NCI-H2029 treated with DMSO at 0.1 percent for 48 hours (cell line): ENCODE measurements around the gene MON2.
"Not testable (repeated sequence)": the region's sequence is repeated elsewhere in the genome, so short reads cannot be mapped to it uniquely, and the experiment has no call there.

Experiments used
- DNase-seq: peaks from one replicate; lab custom pipeline; 2025; lab: John Stamatoyannopoulos, UW

Gene MON2

GRCh38 chr12:62559366-62559765 is 92.7 kb downstream of the MON2 start:
- not testable (repeated sequence) for DNase-seq

GRCh38 chr12:62562846-62563245 is 96.2 kb downstream of the MON2 start:
- DNase-seq = no peak

- DNase-seq = no peak
Observed at GRCh38 chr12:62575036-62575435, 108.4 kb downstream of the MON2 start.

- DNase-seq = no peak
Observed at GRCh38 chr12:62576503-62576902, 109.9 kb downstream of the MON2 start.

GRCh38 chr12:62578726-62579125 is 112.1 kb downstream of the MON2 start:
- DNase-seq = no peak

GRCh38 chr12:62581288-62582064 is 114.8 kb downstream of the MON2 start:
- peak; percentile 43 for DNase-seq

GRCh38 chr12:62582065-62582366 is 115.4 kb downstream of the MON2 start:
- no peak for DNase-seq

- DNase-seq = no peak
Observed at GRCh38 chr12:62584619-62585018, 118.0 kb downstream of the MON2 start.

- no peak for DNase-seq
Observed at GRCh38 chr12:62586850-62587249, 120.2 kb downstream of the MON2 start.

- DNase-seq = no peak
Observed at GRCh38 chr12:62588916-62589315, 122.3 kb downstream of the MON2 start.

GRCh38 chr12:62597253-62597652 is 130.6 kb downstream of the MON2 start:
- DNase-seq = no peak

- no peak for DNase-seq
Observed at GRCh38 chr12:62598846-62599245, 132.2 kb downstream of the MON2 start.

- no peak for DNase-seq
Observed at GRCh38 chr12:62599854-62600437, 133.3 kb downstream of the MON2 start.

GRCh38 chr12:62601765-62602164 is 135.1 kb downstream of the MON2 start:
- no peak for DNase-seq

- peak; percentile 76 for DNase-seq
Observed at GRCh38 chr12:62602255-62603060, 135.8 kb downstream of the MON2 start.

GRCh38 chr12:62603061-62603810 is 136.6 kb downstream of the MON2 start:
- peak; percentile 63 for DNase-seq

GRCh38 chr12:62603811-62604098 is 137.1 kb downstream of the MON2 start:
- DNase-seq = no peak

GRCh38 chr12:62604373-62604772 is 137.7 kb downstream of the MON2 start:
- DNase-seq = no peak

GRCh38 chr12:62604871-62605270 is 138.2 kb downstream of the MON2 start:
- DNase-seq = no peak

- DNase-seq = no peak
Observed at GRCh38 chr12:62605981-62606380, 139.4 kb downstream of the MON2 start.

GRCh38 chr12:62606654-62607053 is 140.0 kb downstream of the MON2 start:
- DNase-seq = no peak

- no peak for DNase-seq
Observed at GRCh38 chr12:62613081-62613480, 146.5 kb downstream of the MON2 start.

GRCh38 chr12:62618319-62618718 is 151.7 kb downstream of the MON2 start:
- no peak for DNase-seq
